Left colon (tissue), 2 donors: ENCODE measurements around the gene ATP6V0D1. TPM values are rescaled to one million over a fixed set of nuclear protein-coding genes. Genes with fewer than 3 reads are reported as not detected.
"Not testable (repeated sequence)": the region's sequence is repeated elsewhere in the genome, so short reads cannot be mapped to it uniquely, and the experiment has no call there.

Source experiments
- ATAC-seq: fragments of 200-7000 bp; cut with Tn5 transposase; one replicate; pipeline ENCODE4 v1.9.1; 2020; ENCODE audit warnings: mild to moderate bottlenecking, moderate library complexity
- DNase-seq, 2 donors: peaks; one replicate each; pipeline ENCODE4 v3.0.0-alpha.2; 2020
- intact Hi-C, 2 donors: fragments of 100-400 bp; cut with DNase I in 1 of 2; cut with micrococcal nuclease in 1 of 2; formaldehyde crosslinking; loops; one replicate each; pipeline versions ENCODE4 v1.11.2 to v1.14.0; 2022; cut with DNase I, micrococcal nuclease
- total RNA-seq, 2 donors: library from RNA; stranded (reverse); fragmentation: NEBNext Ultra II Directional; extraction: Animal tissue kit (Norgen Biotek cat#: 25700); gene quantifications; one replicate each; pipeline ENCODE4 v1.2.1, GENCODE V29; 2021
- donor health status: DM: no; HTN: no; CAD: no.
- donor health status: DM: yes; HTN: yes; CAD: no.

The ATP6V0D1 gene
- total RNA-seq, 2 donors from 2014 or later = 226 to 297 TPM

- no peak for ATAC-seq
- intact Hi-C loops = no loop called here
- no peak for DNase-seq
Measured at GRCh38 chr16:67509016-67509415, 28.1 kb upstream of the ATP6V0D1 start.

GRCh38 chr16:67506468-67506867 lies 25.5 kb upstream of the ATP6V0D1 start:
- DNase-seq (no peak), ATAC-seq (no peak)
- intact Hi-C loops = no loop called here

DNA sequence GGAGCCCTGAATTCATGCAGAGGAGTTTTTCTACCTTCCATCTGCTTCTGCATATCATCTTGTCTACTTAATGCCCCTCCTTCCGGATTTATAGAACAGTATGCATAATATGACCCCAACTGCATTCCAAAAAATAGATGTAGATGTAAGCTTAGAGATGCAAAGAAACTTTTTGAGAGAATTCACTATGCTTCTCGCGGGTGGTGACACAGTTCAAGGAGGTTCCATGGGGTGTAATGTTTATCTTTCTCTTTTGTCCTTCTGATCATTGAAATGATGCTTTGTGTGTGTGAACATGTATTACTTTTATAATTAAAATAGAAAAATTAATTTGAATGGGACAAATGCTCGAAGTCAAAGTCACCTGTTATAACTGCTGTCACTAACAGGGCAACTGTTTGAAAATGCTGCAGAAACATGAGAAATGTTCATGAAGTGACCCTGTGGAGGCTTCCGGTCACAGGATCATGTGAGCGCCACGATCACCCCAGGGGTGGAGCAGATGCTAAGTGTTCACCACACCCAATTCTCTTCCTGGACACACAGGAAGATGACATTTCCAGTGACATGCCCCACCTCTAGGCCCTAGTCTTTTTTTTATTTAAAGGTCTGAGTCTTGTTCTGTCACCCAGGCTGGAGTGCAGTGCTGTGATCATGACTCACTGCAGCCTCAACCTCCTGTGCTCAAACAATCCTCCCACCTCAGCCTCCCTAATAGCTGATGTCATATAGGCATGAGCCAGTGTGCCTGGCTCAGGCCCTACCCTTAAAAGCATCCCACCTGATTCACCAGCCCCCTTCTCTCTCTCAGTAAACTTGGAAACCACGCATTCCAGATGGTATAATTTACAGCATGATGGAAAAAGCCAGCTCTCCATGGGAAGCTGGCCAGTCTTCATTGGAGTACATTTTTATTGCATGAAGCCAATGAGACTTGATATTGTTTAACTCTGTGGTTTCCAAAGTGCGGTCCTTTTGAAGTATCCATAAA lies 23.4 kb upstream of the ATP6V0D1 start:
- peak; percentile 62 to 80 for DNase-seq
- intact Hi-C loops = no loop called here

GRCh38 chr16:67499106-67499505 lies 18.1 kb upstream of the ATP6V0D1 start:
- ATAC-seq (no peak), DNase-seq (no peak)
- intact Hi-C loops = no loop called here

More for the DNA sequence above, 23.4 kb upstream of the ATP6V0D1 start:
- ATAC-seq = peak; percentile 99

DNA sequence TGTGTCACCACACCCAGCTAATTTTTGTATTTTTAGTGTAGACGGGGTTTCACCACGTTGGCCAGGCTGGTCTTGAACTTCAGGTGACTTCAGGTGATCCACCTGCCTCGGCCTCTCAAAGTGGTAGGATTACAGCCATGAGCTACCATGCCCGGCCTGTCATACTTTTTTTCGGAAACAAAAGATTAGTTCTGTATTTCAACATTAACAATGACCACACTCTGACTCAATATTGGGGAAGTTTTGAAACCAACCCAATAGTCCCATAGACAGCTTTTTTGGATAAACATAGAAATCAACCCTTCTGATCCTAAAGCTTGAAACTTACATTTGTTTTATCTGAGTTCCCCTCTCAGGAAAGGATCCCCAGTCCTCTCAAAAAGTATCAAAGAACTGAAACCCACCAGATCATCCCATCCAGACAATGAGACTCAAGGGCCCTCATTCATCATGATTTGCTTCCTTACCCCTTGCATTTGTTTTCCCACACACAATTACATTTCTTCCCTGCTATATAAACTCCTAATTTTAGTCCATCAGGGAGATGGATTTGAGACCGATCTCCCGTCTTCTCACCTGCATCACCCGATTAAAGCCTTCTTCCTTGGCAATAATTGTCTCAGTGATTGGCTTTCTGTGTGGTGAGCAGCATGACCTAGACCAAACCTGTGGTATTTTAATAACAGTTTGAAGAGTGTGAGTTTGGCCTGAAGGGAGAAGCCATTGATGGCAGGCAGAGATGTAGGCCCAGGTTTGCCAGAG lies 9.6 kb upstream of the ATP6V0D1 start:
- DNase-seq = no peak
- intact Hi-C loops = no loop called here
- no peak for ATAC-seq

DNA sequence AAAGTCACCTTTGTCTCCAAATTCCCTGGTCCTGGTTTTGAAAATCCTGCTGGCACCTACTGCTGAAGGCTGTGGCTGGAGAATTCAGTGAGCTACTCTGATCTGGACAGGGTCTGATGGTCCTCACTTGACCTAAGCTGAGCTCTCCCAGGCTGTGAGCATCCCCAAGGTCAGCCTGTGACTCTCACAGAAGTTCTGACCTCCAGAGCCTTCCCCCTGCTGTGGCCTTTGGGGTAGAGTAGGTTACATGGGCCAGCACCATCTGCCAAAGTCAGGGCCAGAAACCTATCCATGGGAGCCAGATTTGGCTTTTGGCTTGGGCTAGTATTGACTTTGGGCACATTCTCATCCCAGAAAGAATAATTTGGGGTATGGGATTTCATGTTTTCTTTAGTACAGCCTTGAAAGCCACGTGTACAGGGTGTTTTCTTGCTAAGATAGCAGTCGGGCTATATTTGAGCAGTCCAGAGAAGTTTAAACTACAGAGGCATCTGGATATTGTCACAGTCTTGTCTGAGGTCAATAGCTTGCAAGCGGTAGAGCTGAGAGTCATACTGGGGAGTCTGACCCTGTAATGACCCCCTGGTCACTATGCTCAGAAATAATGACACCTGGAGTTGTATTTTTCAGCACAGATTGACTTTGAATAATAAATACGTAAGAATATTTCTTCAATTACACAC lies 8.6 kb upstream of the ATP6V0D1 start:
- ATAC-seq (no peak), DNase-seq (no peak)
- intact Hi-C loops = no loop called here

DNA sequence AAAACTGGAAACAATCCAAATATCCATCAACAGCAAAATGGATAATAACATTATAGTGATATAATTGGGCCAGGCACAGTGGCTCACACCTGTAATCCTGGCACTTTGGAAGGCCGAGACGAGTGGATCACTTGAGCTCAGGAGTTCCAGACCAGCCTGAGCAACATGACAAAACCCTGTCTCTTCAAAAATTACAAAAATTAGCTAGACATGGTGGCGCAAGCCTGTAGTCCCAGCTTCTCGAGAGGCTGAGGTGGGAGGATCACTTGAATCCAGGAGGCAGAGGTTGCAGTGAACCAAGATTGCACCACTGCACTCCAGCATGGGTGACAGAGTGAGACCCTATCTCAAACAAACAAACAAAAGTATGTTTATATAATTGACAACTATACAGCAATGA lies 6.6 kb upstream of the ATP6V0D1 start:
- ATAC-seq, intact Hi-C loops, DNase-seq: not testable (repeated sequence)

- intact Hi-C loops = no loop called here
- DNase-seq (no peak), ATAC-seq (no peak)
Measured at GRCh38 chr16:67486805-67487204, 5.8 kb upstream of the ATP6V0D1 start.

GRCh38 chr16:67483731-67484525 lies 3.0 kb upstream of the ATP6V0D1 start:
- no peak for DNase-seq
- intact Hi-C loops = no loop called here

GRCh38 chr16:67483150-67483549 lies 2.2 kb upstream of the ATP6V0D1 start, which contains the start of gene AGRP:
Gene AGRP, minus strand, starts transcription at chr16:67483547. Its CDS starts 149 bp downstream, at chr16:67483398.
- intact Hi-C loops = no loop called here
- DNase-seq (no peak), ATAC-seq (no peak)

More at GRCh38 chr16:67483731-67484525, 3.0 kb upstream of the ATP6V0D1 start:
- no peak for ATAC-seq

GRCh38 chr16:67482233-67482924 lies 1.4 kb upstream of the ATP6V0D1 start:
- ATAC-seq = no peak
- peak in 1 of 2 donors; percentile 24 for DNase-seq
- intact Hi-C loops = no loop called here

DNA sequence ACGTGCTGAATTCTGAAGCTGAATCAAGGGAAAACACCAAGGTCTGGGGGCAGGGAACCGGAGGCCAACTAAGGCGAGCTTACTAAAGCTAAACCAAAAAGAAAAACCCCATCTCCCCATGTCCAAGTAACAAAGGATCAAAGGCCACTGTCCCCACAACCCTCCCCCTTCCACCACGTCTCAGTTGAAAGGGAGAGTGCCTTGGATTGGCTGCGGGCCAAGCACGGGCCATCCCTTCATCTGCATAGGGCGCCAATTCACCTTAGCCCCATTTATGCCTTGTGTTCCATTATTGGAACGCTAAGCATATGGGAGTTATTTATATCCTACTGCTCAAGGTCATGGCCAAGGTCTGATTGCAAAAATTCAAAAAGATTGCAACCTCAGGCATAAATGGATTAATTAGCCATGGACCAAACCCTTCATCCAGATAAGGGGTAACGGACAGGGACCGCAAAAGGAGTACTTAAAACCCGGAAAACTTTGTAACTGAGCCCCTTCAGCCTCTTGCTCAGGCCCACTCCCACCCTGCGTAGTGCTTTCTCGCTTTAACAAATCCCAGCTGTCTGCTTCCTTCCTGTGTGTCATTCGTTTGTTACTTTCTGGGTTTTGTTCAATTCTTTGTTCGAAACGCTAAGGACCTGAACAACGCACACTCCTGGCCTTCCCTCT lies 740 bp upstream of the ATP6V0D1 start:
- ATAC-seq = peak; percentile 36
- peak; percentile 76 to 79 for DNase-seq
- intact Hi-C loops = no loop called here

- intact Hi-C loops = no loop called here
- DNase-seq (no peak), ATAC-seq (no peak)
Measured at GRCh38 chr16:67477960-67478554, 2.9 kb downstream of the ATP6V0D1 start.

DNA sequence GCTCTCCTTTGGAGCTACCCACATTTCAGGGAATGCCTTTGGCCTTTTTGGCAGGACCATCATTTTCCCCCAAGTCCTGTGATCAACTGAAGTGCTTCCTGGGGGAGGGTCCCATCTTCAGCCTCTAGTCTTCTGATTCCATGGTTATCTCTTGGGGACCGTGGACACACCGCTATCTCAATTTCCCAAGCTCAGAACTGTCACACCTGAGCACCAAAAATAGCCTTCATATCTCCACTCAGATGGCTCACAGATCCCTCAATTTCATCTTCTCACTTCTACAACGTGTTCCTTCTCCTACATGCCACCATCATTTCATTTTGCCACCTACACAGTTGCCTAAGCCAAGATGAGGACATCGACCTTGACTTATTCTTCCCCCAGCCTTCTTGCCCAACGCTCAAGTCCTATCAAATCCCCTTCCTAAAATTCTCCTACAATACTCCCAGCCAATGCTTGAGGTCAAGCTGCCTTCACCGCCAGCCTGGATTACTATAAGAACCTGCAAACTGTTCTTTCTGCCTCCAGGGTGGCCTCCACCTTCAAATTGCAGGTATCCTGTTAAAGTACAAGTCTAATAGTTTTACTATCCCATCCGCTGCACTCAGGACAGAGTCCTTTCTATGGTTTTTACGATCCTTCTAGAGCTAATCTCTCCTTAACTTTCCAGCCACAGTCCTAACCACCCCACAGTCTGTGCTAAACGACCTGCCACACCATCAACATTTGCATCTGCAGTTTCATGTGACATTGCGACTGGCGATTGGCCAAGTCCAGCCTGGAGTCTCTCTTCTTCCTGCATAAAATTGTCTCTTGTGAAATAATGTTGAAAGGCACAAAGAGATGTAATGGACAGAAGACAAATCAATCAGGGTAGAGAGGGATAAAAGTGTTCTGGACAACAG lies 6.2 kb downstream of the ATP6V0D1 start:
- intact Hi-C loops = no loop called here
- DNase-seq (peak in 1 of 2 donors; percentile 50), ATAC-seq (peak; percentile 64)

DNA sequence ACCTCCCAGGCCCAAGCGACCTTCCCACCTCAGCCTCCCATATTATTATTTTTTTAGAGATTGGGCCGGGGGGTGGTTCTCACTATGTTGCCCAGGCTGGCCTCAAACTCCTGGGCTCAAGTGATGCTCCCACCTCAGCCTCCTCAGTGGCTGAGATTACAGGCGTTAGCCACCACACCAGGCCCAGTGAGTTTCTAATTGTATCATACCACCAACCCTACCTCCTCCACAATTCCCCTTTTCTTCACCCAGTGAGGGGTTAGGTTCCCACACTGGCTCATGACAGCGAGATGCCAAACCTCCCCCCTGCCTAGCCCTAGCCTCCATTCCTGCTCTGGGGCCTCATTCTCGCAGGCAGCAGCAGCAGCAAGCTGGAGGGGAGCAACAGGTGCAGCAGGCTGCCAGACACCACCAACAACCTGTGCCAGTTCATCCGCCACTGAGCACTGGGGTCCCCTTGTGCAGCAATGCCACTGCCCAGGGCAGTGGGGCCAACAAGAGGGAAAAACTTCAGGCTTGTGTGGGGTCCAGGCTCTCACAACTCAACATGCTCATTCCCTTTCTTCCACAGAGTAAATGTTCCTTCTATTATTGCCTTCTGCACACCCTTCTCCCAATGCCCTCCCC lies 9.1 kb downstream of the ATP6V0D1 start:
- intact Hi-C loops = no loop called here
- DNase-seq = no peak
- no peak for ATAC-seq
